ENCODE measurements around the gene CLEC11A. TPM values are rescaled to one million over a fixed set of nuclear protein-coding genes. Genes with fewer than 3 reads are reported as not detected.
A peak's percentile ranks its signal among the peaks of the same experiment; 100 is the strongest.

CLEC11A gene, protein sequence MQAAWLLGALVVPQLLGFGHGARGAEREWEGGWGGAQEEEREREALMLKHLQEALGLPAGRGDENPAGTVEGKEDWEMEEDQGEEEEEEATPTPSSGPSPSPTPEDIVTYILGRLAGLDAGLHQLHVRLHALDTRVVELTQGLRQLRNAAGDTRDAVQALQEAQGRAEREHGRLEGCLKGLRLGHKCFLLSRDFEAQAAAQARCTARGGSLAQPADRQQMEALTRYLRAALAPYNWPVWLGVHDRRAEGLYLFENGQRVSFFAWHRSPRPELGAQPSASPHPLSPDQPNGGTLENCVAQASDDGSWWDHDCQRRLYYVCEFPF
- total RNA-seq (12.5 and 16.6 TPM in 2 replicates), polyA plus RNA-seq (26.7 and 29.4 TPM in 2 replicates)

DNA sequence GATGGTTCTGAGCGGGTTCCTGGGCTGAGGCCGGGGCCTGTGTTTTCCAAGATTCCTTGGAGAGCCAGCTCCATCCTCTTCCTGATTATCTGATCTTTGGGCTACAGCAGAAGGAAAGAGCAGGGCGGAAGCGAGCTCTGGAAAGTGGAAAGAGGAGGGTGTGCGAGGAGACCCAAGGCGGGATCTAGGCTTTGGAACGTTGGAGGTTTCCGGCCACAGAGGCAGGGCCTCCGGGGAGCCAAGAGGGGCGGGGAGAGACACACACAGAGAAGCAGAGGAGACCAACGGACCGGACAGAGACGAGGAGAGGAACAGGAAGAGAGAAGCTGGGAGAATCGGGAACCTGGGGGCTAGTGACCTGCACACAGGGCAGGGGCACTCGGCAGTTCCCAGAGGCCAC, at the start of gene CLEC11A:
Gene CLEC11A (plus strand): TSS at position 296 of the 400 bp plus-strand sequence. CDS start 162 bp downstream, outside the sequence.
- peak in 1 of 2 donors; percentile 91 for DNase-seq (ENCODE audit: low read depth in 1 of 2, low spot score in 1 of 2)
- TF ChIP-seq CTCF (IDR thresholded peaks at IDR 0.05; ENCODE audit: low read depth, low read length), result no peak
- Histone ChIP-seq H3K4me1 (ENCODE audit: low read depth) (peaks cover 6% of the 10 kb centered on the region), H3K9me3 (ENCODE audit: low read depth) (no peaks in the 10 kb centered on the region), H3K4me3 (peak within 1 kb of the TSS; percentile 40), H3K27me3 (peaks cover 21% of the 10 kb centered on the region), H3K27ac (no peak within 1 kb of the TSS), H3K36me3 (no peaks in the 10 kb centered on the region)

DNA sequence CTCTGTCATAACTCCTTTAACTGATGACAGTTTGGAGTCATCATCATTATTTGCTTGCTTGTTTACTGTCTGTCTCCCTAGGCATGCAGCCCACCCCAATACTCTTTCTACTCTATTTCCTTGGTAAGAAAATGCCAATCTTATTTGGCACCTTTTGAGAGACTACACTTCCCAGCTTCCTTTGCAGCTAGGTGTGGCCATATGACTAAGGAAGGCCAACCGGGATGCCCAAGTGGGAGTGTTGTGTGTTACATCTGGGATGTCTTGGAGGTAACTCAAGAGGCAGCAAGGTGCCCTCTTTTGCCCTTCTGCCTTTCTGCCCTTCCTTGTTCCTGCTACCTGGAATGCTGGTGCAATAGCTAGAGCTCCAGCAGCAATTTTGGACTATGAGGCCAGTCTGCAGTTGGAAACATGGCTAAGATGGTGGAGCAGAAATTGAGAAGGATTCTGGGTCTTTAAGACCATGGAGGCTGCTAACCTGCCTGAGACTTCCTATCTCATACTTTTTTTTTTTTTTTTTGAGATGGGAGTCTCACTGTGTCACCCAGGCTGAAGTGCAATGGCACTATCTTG, 46.5 kb upstream of the CLEC11A start:
- H3K36me3 ChIP-seq, result no peaks in the 10 kb centered on the region
- H3K27ac ChIP-seq, result no peak overlapping the region
- no peak for DNase-seq (ENCODE audit: low read depth in 1 of 2, low spot score in 1 of 2)
- H3K9me3 ChIP-seq (ENCODE audit: low read depth), result no peaks in the 10 kb centered on the region
- no peaks in the 10 kb centered on the region for H3K4me1 ChIP-seq (ENCODE audit: low read depth)
- no peak overlapping the region for H3K4me3 ChIP-seq
- peaks cover 40% of the 10 kb centered on the region for H3K27me3 ChIP-seq
- no peak for TF ChIP-seq CTCF (IDR thresholded peaks at IDR 0.05; ENCODE audit: low read depth, low read length)

- no peaks in the 10 kb centered on the region for H3K9me3 ChIP-seq (ENCODE audit: low read depth)
- H3K27ac ChIP-seq, result no peak overlapping the region
- peaks cover 37% of the 10 kb centered on the region for H3K27me3 ChIP-seq
- DNase-seq (ENCODE audit: low read depth in 1 of 2, low spot score in 1 of 2), result no peak
- no peaks in the 10 kb centered on the region for H3K4me1 ChIP-seq (ENCODE audit: low read depth)
- TF ChIP-seq CTCF (IDR thresholded peaks at IDR 0.05; ENCODE audit: low read depth, low read length), result no peak
- H3K36me3 ChIP-seq, result no peaks in the 10 kb centered on the region
- no peak overlapping the region for H3K4me3 ChIP-seq
Observed at GRCh38 chr19:50677636-50678035, 45.5 kb upstream of the CLEC11A start.

- DNase-seq (ENCODE audit: low read depth in 1 of 2, low spot score in 1 of 2), result no peak
- no peak overlapping the region for H3K27ac ChIP-seq
- H3K4me1 ChIP-seq (ENCODE audit: low read depth), result no peaks in the 10 kb centered on the region
- TF ChIP-seq CTCF (IDR thresholded peaks at IDR 0.05; ENCODE audit: low read depth, low read length), result no peak
- peaks cover 37% of the 10 kb centered on the region for H3K27me3 ChIP-seq
- no peaks in the 10 kb centered on the region for H3K36me3 ChIP-seq
- no peak overlapping the region for H3K4me3 ChIP-seq
- no peaks in the 10 kb centered on the region for H3K9me3 ChIP-seq (ENCODE audit: low read depth)
Observed at GRCh38 chr19:50678323-50678722, 44.8 kb upstream of the CLEC11A start.

DNA sequence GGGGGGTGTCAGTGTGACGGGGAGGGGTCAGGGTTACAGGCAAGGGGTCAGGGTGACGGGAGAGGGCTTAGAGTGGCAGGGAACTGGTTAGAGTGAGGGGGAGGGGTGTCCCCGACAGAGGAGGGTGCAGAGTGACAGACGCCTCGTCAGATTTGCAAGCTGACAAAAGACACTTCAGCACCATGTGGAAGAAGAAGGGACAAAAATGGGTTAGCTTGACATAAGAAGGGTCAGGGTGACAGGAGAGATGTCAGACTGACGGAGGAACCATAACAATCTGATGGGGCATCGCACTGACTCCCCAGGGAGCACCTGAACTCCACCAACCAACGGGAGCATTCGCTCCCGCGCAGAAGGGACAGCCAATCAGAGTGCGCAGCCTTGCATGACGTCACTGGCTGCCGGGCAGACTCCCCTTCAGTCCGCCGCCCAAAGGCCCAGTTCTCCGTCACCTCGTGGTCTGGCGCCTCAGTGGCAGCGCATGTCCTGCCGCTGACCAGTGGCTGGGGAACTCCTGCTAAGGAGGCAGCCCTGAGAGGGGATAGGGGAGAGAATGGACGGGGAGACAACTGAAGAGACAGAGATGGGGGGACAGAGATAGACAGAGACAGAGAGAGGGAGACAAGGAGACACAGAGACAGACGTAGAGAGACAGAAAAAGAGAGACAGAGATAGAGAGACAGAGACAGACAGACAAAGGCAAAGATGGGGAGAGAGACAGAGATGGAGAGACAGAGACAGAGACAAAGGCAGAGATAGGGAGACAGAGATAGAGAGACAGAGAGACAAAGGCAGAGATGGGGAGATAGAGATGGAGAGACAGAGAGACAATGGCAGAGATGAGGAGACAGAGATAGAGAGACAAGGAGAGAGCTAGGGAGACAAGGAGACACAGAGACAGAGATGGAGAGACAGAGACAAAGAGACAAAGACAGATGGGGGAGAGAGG, 43.7 kb upstream of the CLEC11A start:
- no peaks in the 10 kb centered on the region for H3K9me3 ChIP-seq (ENCODE audit: low read depth)
- H3K27ac ChIP-seq, result no peak overlapping the region
- H3K27me3 ChIP-seq, result peaks cover 46% of the 10 kb centered on the region
- H3K4me3 ChIP-seq, result no peak overlapping the region
- no peaks in the 10 kb centered on the region for H3K4me1 ChIP-seq (ENCODE audit: low read depth)
- TF ChIP-seq CTCF (IDR thresholded peaks at IDR 0.05; ENCODE audit: low read depth, low read length), result no peak
- DNase-seq (ENCODE audit: low read depth in 1 of 2, low spot score in 1 of 2), result peak; percentile 79 to 84
- H3K36me3 ChIP-seq, result no peaks in the 10 kb centered on the region
